GM18907 (cell line): ENCODE results near the gene CCDC93.

ENCODE experiments used
- ATAC-seq: cut with Tn5 transposase; IDR thresholded peaks from one replicate; pipeline ENCODE4 v1.9.1; 2021; ENCODE audit warnings: mild to moderate bottlenecking, moderate library complexity; ENCODE audit not compliant: unreplicated experiment

CCDC93 gene

DNA sequence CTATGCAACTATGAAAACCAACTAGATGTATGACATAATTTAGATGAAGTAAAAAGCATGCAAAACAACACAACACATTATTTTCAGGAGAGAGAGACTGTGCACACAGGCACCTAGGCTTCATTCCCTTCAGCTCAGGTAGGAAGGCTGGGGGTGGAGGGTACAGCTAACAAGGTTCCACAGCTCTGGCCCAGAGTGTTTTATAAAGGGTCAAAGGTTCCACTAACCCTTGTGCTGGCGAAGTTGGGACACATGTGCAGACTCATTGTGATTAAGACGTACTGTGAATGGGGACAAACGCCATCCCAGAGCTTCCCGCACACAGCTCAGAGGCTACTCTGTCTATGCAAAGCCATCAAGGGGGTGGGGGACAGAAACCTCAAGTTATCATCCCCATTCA, 19.1 kb downstream of the CCDC93 start:
- ATAC-seq = no peak

DNA sequence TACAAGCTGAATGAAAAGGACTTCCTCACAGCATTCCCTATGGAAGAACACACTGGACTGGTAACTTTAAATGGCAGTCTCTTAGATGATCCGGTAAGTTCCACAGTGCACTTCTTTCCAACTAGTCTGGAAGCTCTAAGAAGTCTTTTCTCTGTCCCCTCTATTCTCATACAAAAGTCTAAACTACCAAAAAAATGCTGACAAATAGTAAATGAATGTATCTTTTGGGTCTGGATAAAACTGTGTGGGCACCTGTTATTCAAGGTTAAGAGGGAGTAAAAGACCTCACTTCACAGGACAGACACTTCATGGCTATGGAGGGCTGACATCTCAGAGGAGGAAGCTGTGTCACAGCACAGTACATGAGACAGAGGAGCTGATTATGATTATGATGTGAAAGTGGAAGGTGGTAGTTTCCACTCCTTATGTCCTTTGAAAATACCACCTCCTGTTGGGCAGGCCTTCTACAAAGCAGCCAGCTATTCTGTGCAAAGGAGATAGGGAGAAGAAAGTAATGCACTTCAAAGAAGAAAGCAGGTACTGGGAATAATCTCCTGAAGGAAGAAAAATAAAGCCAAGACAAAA, 23.9 kb downstream of the CCDC93 start:
- ATAC-seq = no peak

DNA sequence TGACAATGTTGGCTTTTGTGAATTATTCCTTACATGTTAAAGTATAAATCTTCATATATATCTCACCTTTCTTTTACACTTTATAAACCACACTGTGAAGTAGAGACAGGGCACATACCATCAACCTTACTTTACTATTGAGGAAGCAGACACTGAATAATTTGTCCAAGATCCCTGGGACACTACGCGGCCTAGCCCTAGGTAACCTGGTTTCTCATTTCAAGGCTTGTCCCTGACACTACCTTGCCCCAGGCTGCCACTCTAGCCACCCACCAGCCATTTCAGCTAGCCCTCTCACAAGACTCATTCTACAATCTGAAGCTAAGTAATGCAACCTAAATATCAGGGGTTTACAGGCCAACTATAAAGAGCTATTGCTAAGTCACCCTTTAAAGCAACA, 26.7 kb downstream of the CCDC93 start:
- no peak for ATAC-seq

- no peak for ATAC-seq
Observed at GRCh38 chr2:117985092-117985491, 28.8 kb downstream of the CCDC93 start.

GRCh38 chr2:117984208-117984607, 29.7 kb downstream of the CCDC93 start:
- no peak for ATAC-seq

DNA sequence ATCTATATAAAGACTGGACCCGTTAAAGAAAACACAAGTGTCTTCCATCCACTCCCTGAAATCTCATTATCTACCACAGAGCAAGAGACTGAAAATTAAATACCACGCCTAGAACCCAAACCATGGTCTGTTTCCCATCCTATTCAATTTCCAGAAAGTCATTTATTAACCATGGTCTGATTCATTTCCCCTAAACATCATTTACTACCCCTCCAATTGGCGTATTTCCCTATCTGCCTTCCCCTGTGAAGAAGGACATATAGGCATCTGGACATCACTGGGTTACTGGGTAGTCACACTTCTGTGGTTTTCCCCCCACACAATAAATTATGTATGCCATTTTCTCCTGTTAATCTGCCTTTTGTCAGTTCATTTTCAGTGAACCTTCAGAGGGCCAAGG, 30.8 kb downstream of the CCDC93 start:
- no peak for ATAC-seq

DNA sequence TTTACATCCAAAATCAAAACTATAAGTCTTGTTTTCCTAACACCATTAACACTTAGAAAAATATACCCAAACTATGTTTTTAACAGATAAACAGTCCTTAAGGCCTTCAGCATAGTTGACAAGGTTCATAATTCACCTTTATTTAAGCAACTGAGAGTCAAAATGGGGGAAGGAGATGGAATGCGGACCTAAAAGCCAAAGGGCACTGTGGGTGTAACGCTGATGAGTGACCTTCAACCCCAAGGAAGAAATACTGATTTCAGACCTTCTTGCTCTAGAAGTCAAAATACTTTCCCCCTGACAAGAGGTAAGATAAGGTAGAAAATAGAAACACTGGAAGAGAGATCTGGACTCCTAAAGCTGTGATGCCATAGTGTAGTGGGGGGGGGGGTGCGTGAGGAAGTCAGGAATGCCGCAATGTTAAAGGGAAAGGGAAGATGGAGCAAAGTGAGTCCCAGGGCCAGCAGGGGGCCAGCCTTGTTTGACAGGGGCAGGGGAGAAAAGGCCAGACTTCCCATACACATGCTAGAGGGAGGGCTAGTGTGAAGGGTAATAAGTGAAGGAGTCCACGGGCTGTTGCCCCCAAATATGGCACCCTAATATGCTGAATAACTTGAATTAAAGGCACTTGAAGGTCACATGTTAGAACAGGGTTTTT, 31.4 kb downstream of the CCDC93 start:
- no peak for ATAC-seq

- no peak for ATAC-seq
Observed at GRCh38 chr2:117981810-117982209, 32.1 kb downstream of the CCDC93 start.

- ATAC-seq = no peak
Observed at GRCh38 chr2:117980783-117981676, 32.8 kb downstream of the CCDC93 start.

GRCh38 chr2:117979911-117980701, 33.8 kb downstream of the CCDC93 start:
- no peak for ATAC-seq

DNA sequence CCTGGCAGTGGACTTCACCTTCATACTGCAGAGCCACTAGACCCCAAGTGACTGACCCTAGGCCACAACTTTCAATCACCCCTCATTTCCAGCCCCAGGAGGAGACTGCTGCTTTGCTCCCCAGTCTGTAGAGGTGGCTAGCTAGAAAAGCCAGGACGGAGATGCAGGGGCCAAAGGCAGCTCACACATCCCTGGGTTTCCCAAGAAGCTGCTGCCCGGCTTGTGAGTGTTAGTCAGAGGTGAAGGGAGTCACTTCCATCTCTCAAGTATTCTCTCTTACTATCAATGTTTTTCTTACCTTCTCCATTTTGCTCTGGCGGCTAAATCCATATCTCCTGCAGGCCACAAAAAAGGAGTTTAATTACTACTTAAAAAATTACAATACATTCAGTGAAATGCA, 36.2 kb downstream of the CCDC93 start:
- ATAC-seq = no peak

GRCh38 chr2:117976581-117976980, 37.3 kb downstream of the CCDC93 start:
- ATAC-seq = no peak

GRCh38 chr2:117973498-117974082, 40.3 kb downstream of the CCDC93 start:
- no peak for ATAC-seq

GRCh38 chr2:117972476-117973123, 41.3 kb downstream of the CCDC93 start:
- no peak for ATAC-seq

GRCh38 chr2:117968722-117969121, 45.1 kb downstream of the CCDC93 start:
- no peak for ATAC-seq

DNA sequence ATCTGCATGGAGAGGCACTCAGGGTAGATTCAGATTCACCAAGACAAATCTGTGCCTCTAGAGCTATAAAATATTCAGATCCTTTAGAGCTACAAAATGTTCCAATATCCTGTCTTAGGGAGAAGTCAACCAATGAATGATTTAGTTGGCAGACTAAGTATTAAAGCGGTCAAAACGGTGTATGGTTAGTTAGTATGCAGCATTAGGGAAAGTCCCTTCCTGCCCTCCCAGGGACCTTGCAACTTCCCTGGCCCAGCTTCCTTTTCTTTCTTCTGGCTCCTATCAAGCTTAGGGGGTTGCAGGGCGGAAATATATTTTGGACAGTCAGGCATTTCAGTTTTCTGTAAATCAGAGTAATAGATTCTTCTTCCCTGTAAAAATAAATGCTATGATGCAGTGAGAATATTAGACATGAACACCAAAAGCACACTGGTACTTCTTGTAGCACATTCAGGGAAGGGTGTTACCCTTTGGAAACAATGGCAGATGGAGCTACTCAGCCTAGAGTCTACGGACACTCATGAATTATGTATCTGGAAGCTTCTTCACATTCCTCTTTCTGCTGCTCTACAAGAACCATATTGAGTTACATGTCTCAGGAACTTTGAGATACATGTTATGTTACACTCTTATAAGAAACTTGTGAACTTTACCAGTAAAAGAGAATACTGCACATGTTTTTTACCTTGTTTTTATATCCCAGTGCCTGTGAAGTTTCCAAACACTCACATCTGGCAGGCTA, 45.7 kb downstream of the CCDC93 start:
- ATAC-seq = no peak

- ATAC-seq = no peak
Observed at GRCh38 chr2:117963446-117963845, 50.4 kb downstream of the CCDC93 start.

GRCh38 chr2:117961201-117961600, 52.7 kb downstream of the CCDC93 start:
- ATAC-seq = no peak

- ATAC-seq = no peak
Observed at GRCh38 chr2:117960231-117960630, 53.6 kb downstream of the CCDC93 start.

DNA sequence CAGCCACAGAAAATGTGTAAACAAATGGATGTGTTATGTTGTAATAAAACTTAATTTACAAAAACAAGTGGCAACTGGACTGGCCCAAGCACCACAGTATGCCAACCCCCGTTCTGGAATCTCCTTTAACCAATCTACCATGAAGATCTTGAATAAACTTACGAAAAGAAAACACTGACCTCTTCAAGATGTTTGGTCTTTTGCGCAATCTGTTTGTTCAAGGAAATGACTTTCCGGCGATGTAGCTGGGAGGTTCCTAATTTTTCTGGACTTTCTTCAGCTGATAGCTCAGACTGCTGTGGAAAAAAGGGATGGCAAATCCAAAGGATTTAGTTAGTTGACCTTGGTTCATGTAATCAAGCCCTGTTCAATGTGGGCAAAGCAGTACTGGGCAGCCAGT, 55.7 kb downstream of the CCDC93 start:
- ATAC-seq = no peak
